Liver (tissue), 9 donors: ENCODE data around the gene FUOM. TPM values are rescaled to one million over a fixed set of nuclear protein-coding genes. Genes with fewer than 3 reads are reported as not detected.

Experiments
- DNase-seq: peaks from one replicate; pipeline ENCODE4 v3.0.0-alpha.2; 2017; ENCODE audit warnings: low spot score
- H3K27ac ChIP-seq, 2 donors: one replicate each; pipeline ENCODE4 v1.7.0; 2013; ENCODE audit warnings: inconsistent platforms in 2 of 2, low read length in 2 of 2, control low read depth in 1 of 2, low read depth in 1 of 2, mild to moderate bottlenecking in 1 of 2
- H3K27me3 ChIP-seq, 4 donors: one replicate each; pipeline versions ENCODE4 v1.6.1 to v1.7.0; 2013; ENCODE audit warnings: low read length in 3 of 4, inconsistent platforms in 1 of 4, mild to moderate bottlenecking in 1 of 4, moderate library complexity in 1 of 4; ENCODE audit not compliant: control insufficient read depth in 4 of 4, insufficient read depth in 4 of 4
- H3K36me3 ChIP-seq, 4 donors: one replicate each; pipeline versions ENCODE4 v1.6.1 to v1.7.0; 2013; ENCODE audit warnings: low read length in 3 of 4, mild to moderate bottlenecking in 3 of 4, low read depth in 1 of 4, moderate library complexity in 1 of 4; ENCODE audit not compliant: control insufficient read depth in 4 of 4, insufficient read depth in 3 of 4
- H3K4me1 ChIP-seq, 4 donors: one replicate each; pipeline versions ENCODE4 v1.6.1 to v1.7.0; 2013; ENCODE audit warnings: low read length in 3 of 4, mild to moderate bottlenecking in 3 of 4, moderate library complexity in 1 of 4; ENCODE audit not compliant: control insufficient read depth in 4 of 4, insufficient read depth in 4 of 4
- H3K4me3 ChIP-seq, 3 donors: one replicate each; pipeline versions ENCODE4 v1.6.1 to v1.7.0; 2013; ENCODE audit warnings: low read length in 3 of 3, control low read depth in 1 of 3, low read depth in 1 of 3, mild to moderate bottlenecking in 1 of 3
- H3K9ac ChIP-seq, 2 donors: one replicate each; pipeline ENCODE4 v1.7.0; 2013; ENCODE audit warnings: low read length in 2 of 2, mild to moderate bottlenecking in 2 of 2, moderate library complexity in 2 of 2, control low read depth in 1 of 2, low read depth in 1 of 2
- H3K9me3 ChIP-seq, 4 donors: one replicate each; pipeline versions ENCODE4 v1.6.1 to v1.7.0; 2013; ENCODE audit warnings: low read length in 3 of 4; ENCODE audit not compliant: control insufficient read depth in 4 of 4
- EGR1 ChIP-seq, 2 donors: IDR thresholded peaks; 2 replicates each; pipeline ENCODE4 v1.6.1; 2016 to 2018; ENCODE audit warnings: antibody characterized with exemption in 2 of 2, low read depth in 2 of 2
- FOXA1 ChIP-seq: IDR thresholded peaks from 2 replicates; pipeline ENCODE4 v1.6.1; 2016; ENCODE audit warnings: antibody characterized with exemption
- FOXA2 ChIP-seq: IDR thresholded peaks from 2 replicates; pipeline ENCODE4 v1.6.1; 2016; ENCODE audit warnings: antibody characterized with exemption
- GABPA ChIP-seq, 2 donors: IDR thresholded peaks in 1 of 2; conservative IDR thresholded peaks in 1 of 2; 2 replicates each; pipeline ENCODE4 v1.6.1; 2016; ENCODE audit warnings: antibody characterized with exemption in 2 of 2, mild to moderate bottlenecking in 1 of 2, moderate library complexity in 1 of 2
- HNF4A ChIP-seq, 2 donors: conservative IDR thresholded peaks; 2 replicates each; pipeline ENCODE4 v1.6.1; 2016; ENCODE audit warnings: antibody characterized with exemption in 2 of 2, mild to moderate bottlenecking in 2 of 2
- HNF4G ChIP-seq: IDR thresholded peaks from 2 replicates; pipeline ENCODE4 v1.6.1; 2016; ENCODE audit warnings: antibody characterized with exemption
- JUND ChIP-seq, 2 donors: IDR thresholded peaks; 2 replicates each; pipeline ENCODE4 v1.6.1; 2016; ENCODE audit warnings: antibody characterized with exemption in 2 of 2
- MAX ChIP-seq: IDR thresholded peaks from 2 replicates; pipeline ENCODE4 v1.6.1; 2016; ENCODE audit warnings: antibody characterized with exemption
- NR2F2 ChIP-seq: IDR thresholded peaks from 2 replicates; pipeline ENCODE4 v1.6.1; 2016; ENCODE audit warnings: antibody characterized with exemption
- RAD21 ChIP-seq, 2 donors: IDR thresholded peaks; 2 replicates each; pipeline ENCODE4 v1.6.1; 2016; ENCODE audit warnings: antibody characterized with exemption in 2 of 2, mild to moderate bottlenecking in 2 of 2
- RXRA ChIP-seq, 2 donors: IDR thresholded peaks; 2 replicates each; pipeline ENCODE4 v1.6.1; 2017 to 2018; ENCODE audit warnings: antibody characterized with exemption in 2 of 2, mild to moderate bottlenecking in 1 of 2
- SP1 ChIP-seq: IDR thresholded peaks from 2 replicates; pipeline ENCODE4 v1.6.1; 2018; ENCODE audit warnings: antibody characterized with exemption, mild to moderate bottlenecking
- TAF1 ChIP-seq: conservative IDR thresholded peaks from 2 replicates; pipeline ENCODE4 v1.6.1; 2016; ENCODE audit warnings: antibody characterized with exemption, mild to moderate bottlenecking
- ZBTB33 ChIP-seq: IDR thresholded peaks from 2 replicates; pipeline ENCODE4 v1.6.1; 2016; ENCODE audit warnings: antibody characterized with exemption
- WGBS: extraction: QIAGEN DNeasy Blood & Tissue Kit; methylation state at CpG from one replicate; pipeline ENCODE4 v1.1.7; 2013; 5-methylcytosine and 5-hydroxymethylcytosine counted together
- polyA plus RNA-seq, 2 donors: library from polyadenylated mRNA; stranded (reverse) in 1 of 2; unstranded in 1 of 2; fragments of 200-250 nt in 1 of 2; fragments of >200 nt in 1 of 2; fragmentation: Nextera tagmentation in 1 of 2; extraction: Ambion mirVana in 1 of 2; gene quantifications; one replicate each; pipeline versions ENCODE4 v1.2.1 to v1.2.3, GENCODE V29; 2013 to 2015
- total RNA-seq, 2 donors: library from RNA; depleted of rRNA; stranded (reverse); fragments of >200 nt; gene quantifications; one replicate each; pipeline ENCODE4 v1.2.3, GENCODE V29; 2014
- TF ChIP-seq, protein P1 (sequence below): IDR thresholded peaks from 2 replicates; pipeline ENCODE4 v1.6.1; 2016; ENCODE audit warnings: antibody characterized with exemption
- TF ChIP-seq, protein P2 (sequence below): fragments of 150-350 bp; IDR thresholded peaks from 2 replicates; pipeline ENCODE4 v1.5.1; 2017; ENCODE audit warnings: improper control_type of control experiment, low read depth, low read length; ENCODE audit not compliant: missing input control
- donor health status: healthy.
- donor health status: healthy.
- donor health status: healthy.
- donor health status: healthy.
- donor health status: healthy.

The FUOM gene
- total and polyA plus RNA-seq, 4 donors = 24.3 to 194 (median 96.0) TPM

GRCh38 chr10:133385214-133385613 is 27.4 kb upstream of the FUOM start:
- no peak for DNase-seq
- Histone ChIP-seq H3K27me3 (no peaks in the 10 kb centered on the region), H3K9me3 (no peaks in the 10 kb centered on the region), H3K4me3 (no peak overlapping the region), H3K9ac (no peak overlapping the region), H3K36me3 (peaks cover 0 to 21% (median 13%) of the 10 kb centered on the region in 4 donors), H3K27ac (no peak overlapping the region), H3K4me1 (peaks cover 0 to 9% (median under 1%) of the 10 kb centered on the region in 4 donors)
- TF ChIP-seq, protein P1, sequence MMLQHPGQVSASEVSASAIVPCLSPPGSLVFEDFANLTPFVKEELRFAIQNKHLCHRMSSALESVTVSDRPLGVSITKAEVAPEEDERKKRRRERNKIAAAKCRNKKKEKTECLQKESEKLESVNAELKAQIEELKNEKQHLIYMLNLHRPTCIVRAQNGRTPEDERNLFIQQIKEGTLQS = no peak
- TF ChIP-seq FOXA2 (no peak), EGR1 (IDR thresholded peaks at IDR 0.05; ENCODE audit: low read depth in 2 of 2) (no peak), MAX (no peak), RAD21 (IDR thresholded peaks at IDR 0.05) (no peak), TAF1 (no peak), HNF4G (no peak), NR2F2 (no peak), SP1 (no peak), RXRA (IDR thresholded peaks at IDR 0.05) (no peak), JUND (IDR thresholded peaks at IDR 0.05) (no peak)
- TF ChIP-seq, protein P2, sequence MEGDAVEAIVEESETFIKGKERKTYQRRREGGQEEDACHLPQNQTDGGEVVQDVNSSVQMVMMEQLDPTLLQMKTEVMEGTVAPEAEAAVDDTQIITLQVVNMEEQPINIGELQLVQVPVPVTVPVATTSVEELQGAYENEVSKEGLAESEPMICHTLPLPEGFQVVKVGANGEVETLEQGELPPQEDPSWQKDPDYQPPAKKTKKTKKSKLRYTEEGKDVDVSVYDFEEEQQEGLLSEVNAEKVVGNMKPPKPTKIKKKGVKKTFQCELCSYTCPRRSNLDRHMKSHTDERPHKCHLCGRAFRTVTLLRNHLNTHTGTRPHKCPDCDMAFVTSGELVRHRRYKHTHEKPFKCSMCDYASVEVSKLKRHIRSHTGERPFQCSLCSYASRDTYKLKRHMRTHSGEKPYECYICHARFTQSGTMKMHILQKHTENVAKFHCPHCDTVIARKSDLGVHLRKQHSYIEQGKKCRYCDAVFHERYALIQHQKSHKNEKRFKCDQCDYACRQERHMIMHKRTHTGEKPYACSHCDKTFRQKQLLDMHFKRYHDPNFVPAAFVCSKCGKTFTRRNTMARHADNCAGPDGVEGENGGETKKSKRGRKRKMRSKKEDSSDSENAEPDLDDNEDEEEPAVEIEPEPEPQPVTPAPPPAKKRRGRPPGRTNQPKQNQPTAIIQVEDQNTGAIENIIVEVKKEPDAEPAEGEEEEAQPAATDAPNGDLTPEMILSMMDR = no peak
- WGBS = 98% methylated on average over 2 of the region's 2 CpGs

DNA sequence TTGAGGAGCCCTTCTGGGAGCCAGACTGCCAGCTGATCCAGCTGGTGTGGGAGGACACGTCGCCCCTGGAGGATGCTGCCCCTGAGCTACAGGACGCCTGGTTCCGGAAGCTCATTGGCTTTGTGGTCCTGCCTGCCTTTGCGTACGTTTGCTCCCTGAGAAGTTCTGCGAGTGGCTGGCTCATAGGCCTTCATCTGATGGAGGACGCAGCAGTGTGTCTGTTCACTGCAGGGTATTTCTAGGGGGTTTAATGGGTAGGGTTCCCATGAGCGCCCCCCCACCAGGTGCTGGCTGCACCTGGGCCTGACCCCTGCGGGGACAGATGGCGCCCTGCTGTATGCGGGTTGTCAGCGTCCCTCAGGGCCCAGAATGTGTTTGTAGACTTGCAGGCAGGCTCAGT is 26.3 kb upstream of the FUOM start:
- TF ChIP-seq HNF4A (conservative IDR thresholded peaks at IDR 0.05) = no peak
- no peak for TF ChIP-seq MAX
- TF ChIP-seq FOXA1 = no peak
- TF ChIP-seq GABPA (IDR thresholded peaks at IDR 0.05 in 1 of 2, conservative IDR thresholded peaks at IDR 0.05 in 1 of 2) = no peak
- TF ChIP-seq ZBTB33 = no peak
- no peak for TF ChIP-seq TAF1
- no peak for TF ChIP-seq RAD21 (IDR thresholded peaks at IDR 0.05)
- no peaks in the 10 kb centered on the region for H3K9me3 ChIP-seq
- WGBS = 97% methylated on average over 13 of the region's 13 CpGs
- H3K27me3 ChIP-seq = no peaks in the 10 kb centered on the region
- H3K27ac ChIP-seq = no peak overlapping the region
- H3K9ac ChIP-seq = no peak overlapping the region
- no peak overlapping the region for H3K4me3 ChIP-seq
- peaks cover 0 to 20% (median 10%) of the 10 kb centered on the region in 4 donors for H3K36me3 ChIP-seq
- H3K4me1 ChIP-seq = peaks cover 3 to 16% (median 8%) of the 10 kb centered on the region in 4 donors
- DNase-seq = no peak
